Stimulated activated CD8-positive, alpha-beta memory T cell treated with anti-CD3 and anti-CD28 coated beads, Interleukin-7, amount 100 ng/mL, for 1 hour (primary cell): Measurements from ENCODE around the gene MSH3.
"Not testable (repeated sequence)": the region's sequence is repeated elsewhere in the genome, so short reads cannot be mapped to it uniquely, and the experiment has no call there.

Source experiments
- DNase-seq, 2 donors: peaks; one replicate each; pipeline ENCODE4 v3.0.0-alpha.2; 2020; ENCODE audit warnings: low read depth in 2 of 2

The MSH3 gene

DNA sequence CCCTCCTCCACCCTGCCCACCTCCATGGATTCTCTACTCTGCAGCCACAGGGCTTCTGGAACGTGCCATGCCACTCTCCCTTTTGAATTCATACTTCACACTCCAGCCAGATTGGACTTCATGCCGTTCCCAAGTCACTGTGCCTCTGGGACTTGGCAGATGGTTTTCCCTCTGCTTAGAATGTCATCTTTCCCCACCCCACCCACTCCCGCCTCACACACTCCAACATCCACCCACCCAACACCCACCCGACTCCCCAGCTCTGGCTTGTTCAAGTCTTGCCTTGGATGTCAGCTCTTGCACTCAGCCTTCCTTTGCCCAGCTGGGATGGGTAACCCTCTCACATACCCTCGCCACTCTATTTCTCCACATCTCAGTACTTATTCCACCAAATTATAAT lies 142.4 kb downstream of the MSH3 start:
- DNase-seq, result no peak

DNA sequence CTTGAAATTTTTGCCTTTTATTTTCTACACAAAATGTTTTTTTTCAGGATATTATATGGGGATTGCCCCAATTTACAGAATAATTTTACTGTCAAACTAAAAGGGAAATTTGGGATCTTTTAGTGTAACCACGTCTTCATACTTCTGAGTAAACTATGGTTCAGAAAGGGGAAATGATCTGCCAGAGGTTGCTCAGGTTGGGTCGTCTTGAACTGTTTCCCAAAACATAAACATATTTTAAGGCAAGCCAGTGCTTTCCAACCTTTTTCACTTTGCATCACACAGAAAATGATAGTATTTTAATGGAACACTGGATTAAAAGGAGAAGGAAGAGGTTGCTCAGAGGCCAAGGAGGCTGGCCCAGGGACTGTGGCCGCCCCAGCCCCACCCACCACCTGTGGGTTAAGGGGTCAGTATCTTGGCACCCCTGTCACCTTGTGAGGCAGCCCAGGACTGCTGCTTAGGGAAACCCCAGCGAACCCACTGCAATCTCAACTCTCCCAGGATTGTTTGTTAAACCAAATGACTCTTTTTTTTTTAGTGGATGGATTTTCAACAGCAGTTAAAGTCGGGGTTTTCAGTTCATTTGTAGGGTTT lies 143.1 kb downstream of the MSH3 start:
- no peak for DNase-seq

DNA sequence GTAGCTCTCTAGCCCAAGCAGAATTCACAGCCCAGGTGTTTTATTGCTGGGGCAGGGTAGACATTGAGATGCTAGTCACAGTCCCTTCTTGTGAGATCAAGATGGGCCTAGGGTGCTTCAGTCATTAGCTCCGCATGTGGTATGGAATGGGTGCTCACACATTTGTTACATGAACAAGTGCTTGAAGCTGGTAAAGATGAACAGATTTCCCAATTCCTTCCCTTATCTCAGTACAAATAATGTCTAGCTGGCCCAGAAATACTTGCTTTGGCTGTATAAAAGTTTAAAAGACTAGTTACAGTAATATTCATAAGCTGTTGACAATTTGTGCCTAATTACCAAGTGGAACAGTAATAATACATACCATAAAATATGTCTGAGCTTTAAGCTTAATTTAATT lies 143.7 kb downstream of the MSH3 start:
- DNase-seq, result no peak

DNA sequence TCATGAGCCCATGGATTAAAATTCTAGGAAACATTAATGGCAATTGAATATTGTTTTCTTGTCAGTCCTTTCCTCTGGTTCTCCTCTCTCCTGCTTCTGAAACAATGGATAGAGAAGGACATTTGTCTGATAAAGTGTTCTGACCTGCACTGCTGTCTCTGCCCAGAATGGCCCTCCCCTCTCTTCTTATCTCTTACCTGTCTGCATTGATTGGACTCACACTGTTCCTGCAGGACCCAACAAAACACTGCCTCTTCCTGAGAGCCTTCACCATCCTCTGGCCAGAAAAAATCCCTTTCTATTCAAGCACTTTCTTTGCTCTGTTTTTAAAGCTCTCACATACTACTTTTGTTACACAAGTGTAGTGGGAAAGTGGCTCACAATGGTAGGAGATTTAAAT lies 144.2 kb downstream of the MSH3 start:
- DNase-seq, result no peak

DNA sequence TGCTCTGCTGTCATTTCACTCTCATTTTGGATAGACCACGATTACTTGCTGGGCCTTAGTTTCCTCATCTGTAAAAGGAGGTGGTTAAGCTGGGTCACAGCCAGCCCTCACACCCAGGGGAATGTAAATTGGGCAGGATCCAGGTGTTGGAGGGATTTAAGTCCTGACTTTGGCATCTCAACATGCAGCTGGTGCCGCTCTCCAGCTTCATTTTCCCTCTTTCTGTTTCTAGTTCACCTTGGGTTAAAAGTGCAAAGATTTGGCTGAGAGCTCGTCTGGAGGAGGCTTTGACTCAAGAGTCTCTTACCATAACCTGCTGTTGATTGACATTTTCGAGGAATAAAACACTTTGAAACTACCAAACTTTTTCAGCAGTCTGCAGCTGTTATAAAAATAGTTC lies 144.6 kb downstream of the MSH3 start:
- no peak for DNase-seq

DNA sequence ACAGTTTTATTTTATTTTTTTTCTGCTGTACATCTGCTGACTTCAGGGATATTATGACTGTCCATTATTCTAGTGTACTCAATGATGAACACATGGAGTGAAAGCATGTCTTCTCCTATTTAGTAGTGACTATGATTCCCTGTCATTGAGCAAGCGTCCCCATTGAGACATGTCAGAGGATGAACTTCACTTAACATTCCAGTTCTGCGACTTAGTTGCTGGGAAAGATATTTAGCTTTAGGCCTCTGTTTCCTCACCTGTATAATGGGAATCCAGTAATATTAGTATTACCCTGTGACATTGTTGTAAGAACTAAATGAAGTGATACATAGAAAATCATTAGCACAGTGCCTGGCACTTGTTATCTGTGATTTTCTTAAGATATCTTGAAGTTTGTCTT lies 145.1 kb downstream of the MSH3 start:
- no peak for DNase-seq

DNA sequence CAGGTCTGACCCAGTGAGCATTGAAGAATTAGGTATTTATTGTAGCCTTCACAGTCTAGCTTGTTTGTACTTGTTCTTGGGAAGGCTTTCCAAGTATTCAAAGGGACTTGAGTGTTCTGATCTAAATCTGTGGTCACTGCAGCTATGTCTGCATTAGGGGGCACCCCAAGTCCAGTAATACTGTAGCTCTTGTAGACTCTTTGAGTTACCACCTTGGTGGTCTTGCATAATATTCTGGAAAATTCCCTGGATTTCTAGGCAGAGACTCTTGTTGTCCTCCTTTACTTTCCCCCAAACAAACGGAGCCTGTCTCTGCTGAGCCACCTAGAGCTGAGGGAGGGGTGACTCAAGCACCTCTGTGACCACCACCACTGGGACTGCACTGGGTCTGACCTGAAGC lies 149.9 kb downstream of the MSH3 start:
- no peak for DNase-seq

DNA sequence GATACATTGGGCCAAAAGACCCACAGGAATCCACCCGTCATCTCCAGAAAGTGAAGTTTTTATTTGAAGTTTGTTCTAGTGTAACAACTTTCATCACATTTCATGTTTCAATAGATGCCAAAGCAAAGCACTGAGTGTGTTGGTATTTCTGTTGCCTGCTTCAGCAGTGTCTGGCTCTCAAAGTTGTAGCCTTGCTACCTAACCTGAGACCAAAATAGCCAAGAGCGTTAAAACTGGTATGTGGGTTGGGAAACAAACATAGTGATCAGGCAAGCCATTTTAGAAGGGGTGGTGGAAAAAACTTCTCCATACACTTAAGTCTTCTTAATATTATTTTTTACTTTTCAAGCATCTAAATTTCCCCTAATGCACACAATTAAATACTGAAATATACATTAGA lies 150.6 kb downstream of the MSH3 start:
- DNase-seq, result no peak

DNA sequence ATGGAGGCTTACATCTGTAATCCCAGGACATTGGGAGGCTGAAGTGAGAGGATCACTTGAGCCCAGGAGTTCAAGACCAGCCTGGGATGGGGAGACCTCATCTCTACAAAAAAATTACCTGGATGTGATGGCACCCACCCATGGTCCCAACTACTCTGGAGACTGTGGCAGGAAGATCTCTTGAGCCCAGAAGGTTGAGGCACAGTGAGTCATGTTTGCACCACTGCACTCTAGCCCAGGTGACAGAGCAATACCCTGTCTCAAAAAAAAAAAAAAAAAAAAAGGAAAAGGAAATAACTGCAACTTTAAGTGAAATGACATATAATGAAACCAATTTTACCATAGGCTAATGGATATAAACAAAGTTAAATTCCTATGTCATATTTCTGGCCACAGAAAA lies 152.5 kb downstream of the MSH3 start:
- DNase-seq, result no peak

DNA sequence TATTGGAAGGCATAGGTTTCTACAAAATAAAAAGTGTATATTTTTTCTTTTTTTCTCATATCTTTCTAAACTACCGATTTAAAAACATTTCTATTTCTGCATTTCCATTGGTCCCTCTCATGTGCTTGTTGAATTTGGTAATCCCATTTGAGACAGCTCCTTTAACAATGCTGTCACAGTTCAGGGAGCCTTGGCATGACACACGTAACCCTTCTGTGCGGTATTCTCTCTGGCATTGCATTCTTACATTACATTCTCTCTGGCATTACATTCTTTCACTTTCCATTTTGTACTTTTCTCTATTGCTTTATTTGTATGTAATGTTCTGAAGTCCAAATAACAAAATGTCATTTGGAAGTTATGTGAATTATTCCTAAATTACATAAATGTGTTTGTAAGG lies 155.0 kb downstream of the MSH3 start:
- no peak for DNase-seq

DNA sequence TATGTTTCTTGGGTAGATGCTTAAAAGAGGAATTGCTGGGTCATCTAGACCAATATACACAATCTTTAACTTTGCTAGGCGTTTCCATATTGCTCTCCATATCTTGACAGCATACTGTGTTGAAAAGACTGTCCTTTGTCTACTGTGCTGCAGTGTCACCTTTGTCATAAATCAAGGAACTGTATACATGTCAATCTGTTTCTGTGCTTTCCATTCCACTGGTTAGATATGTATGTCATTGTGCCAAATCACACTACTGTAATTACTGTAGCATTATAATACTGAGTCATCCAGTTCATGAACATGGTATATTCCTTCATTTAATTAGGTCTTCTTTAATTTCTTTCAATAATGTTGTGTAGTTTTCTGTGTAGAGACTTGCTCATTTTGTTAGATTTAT lies 156.0 kb downstream of the MSH3 start:
- no peak for DNase-seq

DNA sequence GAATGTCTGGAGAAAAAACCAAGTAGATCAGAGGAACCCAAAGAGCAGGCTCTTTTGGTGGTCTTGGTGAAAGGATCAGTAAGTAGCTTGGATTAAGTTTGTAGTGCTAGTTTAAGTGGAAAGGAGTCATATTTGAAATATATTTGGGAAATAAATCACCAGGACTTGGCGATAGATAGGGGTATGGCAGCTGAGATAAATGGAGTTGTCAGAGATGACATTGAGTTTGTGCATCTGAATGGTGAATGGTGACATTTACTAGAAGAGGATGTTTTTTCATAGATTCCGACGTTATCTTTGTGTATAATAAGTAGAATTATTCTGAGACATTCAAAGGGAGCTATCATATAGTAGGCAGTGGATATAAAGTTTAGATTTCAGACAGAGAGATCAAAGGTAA lies 162.1 kb downstream of the MSH3 start:
- DNase-seq, result no peak

DNA sequence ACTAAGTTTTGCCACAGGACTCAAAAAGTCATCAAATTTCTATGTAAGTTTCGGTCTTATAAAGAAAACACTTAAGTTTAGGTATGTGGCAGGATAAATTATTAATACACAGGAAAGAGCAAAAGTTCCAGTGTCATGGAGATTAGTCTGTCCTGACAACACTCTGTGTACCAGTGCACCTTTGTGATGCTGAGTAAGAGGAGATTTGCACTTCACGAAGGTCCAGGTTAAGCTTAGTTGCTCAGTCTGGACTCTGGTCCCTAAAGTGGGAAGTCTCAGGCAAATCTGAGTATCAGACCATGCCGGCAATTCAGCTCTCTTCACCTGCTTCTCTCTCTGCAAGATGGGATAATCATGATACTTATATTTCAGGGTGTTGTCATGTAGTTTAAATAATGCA lies 166.2 kb downstream of the MSH3 start:
- DNase-seq, result no peak

DNA sequence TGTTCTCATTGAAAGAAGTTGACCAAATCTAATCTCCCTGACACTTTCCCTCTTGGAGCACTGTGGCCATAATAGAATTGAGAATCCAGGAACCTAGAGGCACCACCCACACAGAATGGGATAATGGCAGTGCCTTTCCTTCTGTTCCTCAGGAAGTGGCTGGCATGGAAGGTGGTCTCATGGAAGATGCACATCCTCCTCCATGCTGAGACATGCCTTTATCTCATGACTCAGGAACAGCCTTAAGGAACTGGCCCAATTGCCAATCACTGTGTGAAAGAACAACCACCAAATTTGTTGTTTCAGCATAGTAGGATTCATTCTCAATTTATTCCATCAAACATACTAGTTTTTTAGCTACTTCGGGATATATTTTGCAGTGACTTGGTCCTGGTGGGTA lies 168.2 kb downstream of the MSH3 start:
- no peak for DNase-seq

DNA sequence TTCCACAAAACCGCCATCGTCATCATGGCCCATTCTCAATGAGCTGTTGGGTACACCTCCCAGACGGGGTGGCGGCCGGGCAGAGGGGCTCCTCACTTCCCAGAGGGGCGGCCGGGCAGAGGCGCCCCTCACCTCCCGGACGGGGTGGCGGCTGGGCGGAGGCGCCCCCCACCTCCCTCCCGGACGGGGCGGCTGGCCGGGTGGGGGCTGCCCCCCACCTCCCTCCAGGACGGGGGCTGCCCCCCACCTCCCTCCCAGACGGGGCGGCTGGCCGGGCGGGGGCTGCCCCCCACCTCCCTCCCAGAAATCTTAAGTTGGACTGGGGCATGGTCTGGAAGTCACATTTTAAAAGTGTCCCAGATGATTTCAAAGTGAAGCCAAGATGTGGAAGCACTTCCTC lies 169.7 kb downstream of the MSH3 start:
- DNase-seq, result not testable (repeated sequence)

DNA sequence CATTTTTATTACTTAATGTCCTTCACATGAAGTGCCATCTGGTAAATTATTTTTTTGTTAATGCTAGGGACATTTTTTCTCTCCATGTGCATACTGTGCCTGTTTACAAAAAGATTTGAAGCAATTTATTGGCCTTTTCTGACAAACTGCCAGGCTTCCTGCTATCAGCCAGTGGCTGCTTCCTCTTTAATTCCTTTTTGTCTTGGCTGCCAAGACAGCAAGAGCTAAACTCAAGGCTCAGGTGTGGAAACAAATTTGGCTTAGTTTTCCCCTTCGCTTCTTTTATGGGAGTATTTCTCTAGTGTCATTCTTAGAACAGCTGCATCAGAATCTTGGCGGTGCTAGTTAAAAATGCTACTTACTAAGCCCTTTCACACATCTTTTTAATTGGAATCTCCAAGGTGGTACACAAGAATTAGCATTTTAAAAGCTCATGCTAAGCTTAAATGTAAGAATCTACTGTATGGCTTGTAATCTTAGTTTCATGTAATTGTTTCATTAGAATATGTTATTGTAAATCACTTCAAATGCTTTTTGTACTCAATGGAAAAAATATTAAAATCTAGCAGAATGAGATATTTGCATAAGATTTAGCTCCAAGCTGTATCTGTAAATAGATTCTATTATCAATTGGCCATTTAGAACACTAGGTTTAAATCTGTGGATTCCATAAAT lies 171.5 kb downstream of the MSH3 start:
- no peak for DNase-seq

DNA sequence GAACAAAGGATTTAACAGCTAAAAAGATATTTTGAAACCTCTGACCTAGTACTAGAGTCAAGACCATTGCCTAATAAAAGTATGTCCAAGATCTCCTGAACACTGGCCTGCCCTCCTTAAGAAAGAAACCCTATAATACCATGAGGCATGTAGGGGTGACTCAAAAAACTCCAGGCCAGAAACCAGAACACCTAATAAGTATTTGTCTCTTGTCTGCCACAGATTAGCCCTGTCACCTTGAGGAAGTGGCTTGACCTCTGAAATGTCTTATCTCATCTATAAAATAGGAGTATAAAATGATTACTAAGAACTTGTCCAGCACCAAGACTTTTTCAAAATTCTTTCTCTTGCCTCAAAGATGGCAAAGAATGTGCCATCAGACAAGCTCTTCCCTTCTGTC lies 180.3 kb downstream of the MSH3 start:
- no peak for DNase-seq

DNA sequence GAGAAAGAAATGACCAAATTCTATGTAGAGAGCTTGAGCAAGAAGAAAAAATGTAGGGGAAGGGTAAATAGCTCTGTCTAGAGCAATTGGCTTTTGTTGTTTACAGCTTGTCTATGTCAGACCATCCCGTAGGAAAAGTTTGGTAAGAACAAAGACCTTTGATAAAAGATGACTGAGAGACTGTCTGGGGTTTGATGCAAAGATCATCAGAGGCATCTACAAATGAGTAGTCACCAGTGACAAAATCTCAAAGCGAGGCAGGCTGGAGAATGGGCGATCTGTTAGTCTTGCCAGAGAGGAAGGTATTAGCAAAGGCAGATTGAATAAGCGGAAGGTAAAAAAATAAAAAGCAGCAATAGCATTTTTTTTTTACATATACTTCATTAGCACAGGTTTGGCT lies 180.7 kb downstream of the MSH3 start:
- no peak for DNase-seq

DNA sequence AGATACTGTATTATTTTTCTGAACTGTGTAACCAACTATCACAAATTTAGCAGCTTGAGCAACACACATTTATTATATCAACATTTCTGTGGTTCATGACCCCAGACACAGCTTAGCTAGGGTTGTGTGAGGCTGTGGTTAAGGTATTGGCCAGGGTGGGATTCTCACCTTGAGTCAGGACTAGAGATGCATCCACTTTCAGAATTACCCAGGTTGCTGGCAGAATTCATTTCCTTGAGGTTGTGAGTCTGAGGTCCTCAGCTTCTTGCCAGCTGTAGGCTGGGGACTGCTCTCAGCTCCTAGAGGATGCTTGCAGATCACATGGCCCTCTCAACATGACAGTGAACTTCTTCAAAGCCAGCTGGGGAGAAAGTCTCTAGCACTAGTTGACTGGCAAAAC lies 183.2 kb downstream of the MSH3 start:
- no peak for DNase-seq

DNA sequence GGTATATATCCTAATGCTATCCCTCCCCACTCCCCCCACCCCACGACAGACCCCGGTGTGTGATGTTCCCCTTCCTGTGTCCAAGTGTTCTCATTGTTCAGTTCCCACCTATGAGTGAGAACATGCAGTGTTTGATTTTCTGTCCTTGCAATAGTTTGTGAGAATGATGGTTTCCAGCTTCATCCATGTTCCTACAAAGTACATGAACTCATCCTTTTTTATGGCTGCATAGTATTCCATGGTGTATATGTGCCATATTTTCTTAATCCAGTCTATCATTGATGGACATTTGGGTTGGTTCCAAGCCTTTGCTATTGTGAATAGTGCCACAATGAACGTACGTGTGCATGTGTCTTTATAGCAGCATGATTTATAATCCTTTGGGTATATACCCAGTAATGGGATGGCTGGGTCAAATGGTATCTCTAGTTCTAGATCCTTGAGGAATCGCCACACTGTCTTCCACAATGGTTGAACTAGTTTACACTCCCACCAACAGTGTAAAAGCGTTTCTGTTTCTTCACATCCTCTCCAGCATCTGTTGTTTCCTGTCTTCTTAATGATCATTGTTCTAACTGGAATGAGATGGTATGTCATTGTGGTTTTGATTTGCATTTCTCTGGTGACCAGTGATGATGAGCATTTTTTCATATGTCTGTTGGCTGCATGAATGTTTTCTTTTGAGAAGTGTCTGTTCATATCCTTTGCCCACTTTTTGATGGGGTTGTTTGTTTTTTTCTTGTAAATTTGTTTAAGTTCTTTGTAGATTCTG lies 186.8 kb downstream of the MSH3 start:
- not testable (repeated sequence) for DNase-seq

DNA sequence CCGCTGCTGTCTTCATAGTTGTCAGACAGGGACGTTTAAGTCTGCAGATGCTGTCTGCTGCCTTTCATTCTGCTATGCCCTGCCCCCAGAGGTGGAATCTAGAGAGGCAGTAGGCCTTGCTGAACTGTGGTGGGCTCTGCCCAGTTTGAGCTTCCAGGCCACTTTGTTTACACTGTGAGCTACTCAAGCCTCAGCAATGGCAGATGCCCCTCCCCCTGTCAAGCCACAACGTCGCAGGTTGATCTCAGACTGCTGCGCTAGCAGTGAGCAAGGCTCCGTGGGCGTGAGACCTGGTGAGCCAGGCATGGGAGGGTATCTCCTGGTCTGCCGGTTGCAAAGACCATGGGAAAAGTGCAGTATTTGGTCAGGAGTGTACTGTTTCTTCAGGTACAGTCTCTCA lies 192.0 kb downstream of the MSH3 start:
- DNase-seq, result not testable (repeated sequence)

DNA sequence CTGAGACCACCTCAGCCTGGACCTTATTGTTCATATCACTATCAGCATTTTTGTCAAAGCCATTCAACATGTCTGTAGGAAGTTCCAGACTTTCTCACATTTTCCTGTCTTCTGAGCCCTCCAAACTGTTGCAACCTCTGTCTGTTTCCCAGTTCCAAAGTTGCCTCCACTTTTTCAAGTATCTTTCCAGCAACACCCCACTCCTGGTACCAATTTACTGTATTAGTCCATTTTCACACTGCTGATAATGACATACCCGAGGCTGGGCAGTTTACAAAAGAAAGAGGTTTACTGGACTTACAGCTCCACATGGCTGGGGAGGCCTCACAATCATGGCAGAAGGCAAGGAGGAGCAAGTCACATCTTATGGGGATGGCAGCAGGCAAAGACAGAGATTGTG lies 195.7 kb downstream of the MSH3 start:
- DNase-seq, result not testable (repeated sequence)
